HCT116 (cell line): ENCODE results near the gene CHML. TPM values are rescaled to one million over a fixed set of nuclear protein-coding genes. Genes with fewer than 3 reads are reported as not detected.

Experiments used
- ATAC-seq: fragments of 200-7000 bp; cut with Tn5 transposase; 2 replicates; pipeline ENCODE4 v1.9.1; 2020; ENCODE audit warnings: mild to moderate bottlenecking, moderate library complexity
- BruUV-seq: library from RNA; stranded (reverse); fragments of 400-500 nt; replicated peaks from 2 replicates; lab custom pipeline; 2021; lab: Mats Ljungman, UMichigan
- CTCF ChIA-PET: fragments of 300-600 bp; sonication (Branson Sonifier 250); formaldehyde crosslinking; loops from one replicate; lab custom pipeline; 2021; ENCODE audit warnings: antibody characterized with exemption; lab: Charles Lee
- POLR2A ChIA-PET: fragments of 300-600, 350-600 bp; sonication (Branson Sonifier 250); formaldehyde crosslinking; loops from one replicate; lab custom pipeline; 2021; ENCODE audit warnings: antibody characterized with exemption; lab: Charles Lee
- RAD21 ChIA-PET, 2 experiments: fragments of 300-600 bp; sonication (Branson Sonifier 250); formaldehyde crosslinking; loops; one replicate each; lab custom pipeline; 2023; ENCODE audit warnings: low total read pairs in 2 of 2; ENCODE audit not compliant: uncharacterized antibody in 2 of 2, unreplicated experiment in 2 of 2, low non-redundant PET in 1 of 2; lab: Charles Lee
- DNase-seq: peaks from one replicate; pipeline ENCODE4 v3.0.0-alpha.2; 2010; ENCODE audit warnings: low read depth, low spot score
- H2AFZ ChIP-seq: fragments of 200-600 bp; shearing (Covaris generic), sonication (generic); 2 replicates; pipeline ENCODE4 v1.6.1; 2017; ENCODE audit warnings: low read depth, mixed run types, mixed read lengths, antibody characterized with exemption, low read length; ENCODE audit not compliant: poor library complexity, severe bottlenecking
- H3K27ac ChIP-seq: 2 replicates; pipeline ENCODE4 v1.5.1; 2012; ENCODE audit warnings: low read depth, low read length
- H3K27me3 ChIP-seq: fragments of 200-600 bp; sonication (generic); 2 replicates; pipeline ENCODE4 v1.6.1; 2016; ENCODE audit warnings: mixed run types, low read length, mixed read lengths; ENCODE audit not compliant: insufficient read depth
- H3K36me3 ChIP-seq, 2 experiments: fragments of 200-500 bp in 1 of 2; fragments of 200-600 bp in 1 of 2; sonication (Bioruptor generic) in 1 of 2; sonication (generic) in 1 of 2; 2 replicates each; pipeline versions ENCODE4 v1.5.1 to v1.6.1; 2014 to 2016; ENCODE audit warnings: low read length in 2 of 2, inconsistent platforms in 1 of 2, mixed read lengths in 1 of 2, mixed run types in 1 of 2; ENCODE audit not compliant: insufficient read depth in 2 of 2, control insufficient read depth in 1 of 2
- H3K4me1 ChIP-seq, 2 experiments: fragments of 200-600 bp in 1 of 2; sonication (generic) in 1 of 2; 2 replicates each; pipeline versions ENCODE4 v1.5.1 to v1.6.1; 2012 to 2017; ENCODE audit warnings: low read length in 2 of 2, inconsistent platforms in 1 of 2, mild to moderate bottlenecking in 1 of 2, mixed read lengths in 1 of 2, mixed run types in 1 of 2, moderate library complexity in 1 of 2; ENCODE audit not compliant: insufficient read depth in 2 of 2, control insufficient read depth in 1 of 2
- H3K4me2 ChIP-seq: fragments of 200-600 bp; sonication (generic); 2 replicates; pipeline ENCODE4 v1.6.1; 2017; ENCODE audit warnings: mixed run types, low read length, mixed read lengths
- H3K4me3 ChIP-seq, 2 experiments: fragments of 200-600 bp in 1 of 2; sonication (generic) in 1 of 2; replicated peaks in 1 of 2; 2 replicates each; pipeline ENCODE4 v1.5.1; 2011 to 2016; ENCODE audit warnings: low read length in 2 of 2, control low read depth in 1 of 2, low read depth in 1 of 2, mild to moderate bottlenecking in 1 of 2, mixed read lengths in 1 of 2, mixed run types in 1 of 2
- H3K79me2 ChIP-seq: fragments of 200-600 bp; sonication (generic); 2 replicates; pipeline ENCODE4 v1.6.1; 2017; ENCODE audit warnings: mild to moderate bottlenecking, mixed run types, low read length, moderate library complexity, mixed read lengths; ENCODE audit not compliant: insufficient read depth
- H3K9ac ChIP-seq: fragments of 200-600 bp; sonication (generic); 2 replicates; pipeline ENCODE4 v1.6.1; 2016; ENCODE audit warnings: low read length, mixed read lengths
- H3K9me2 ChIP-seq: fragments of 200-600 bp; sonication (generic), shearing (Covaris generic); 2 replicates; pipeline ENCODE4 v1.6.1; 2017; ENCODE audit warnings: mixed run types, mild to moderate bottlenecking, moderate library complexity; ENCODE audit not compliant: insufficient read depth
- H3K9me3 ChIP-seq, 2 experiments: fragments of 200-500 bp in 1 of 2; fragments of 200-600 bp in 1 of 2; sonication (Bioruptor generic) in 1 of 2; sonication (generic) in 1 of 2; 2 replicates each; pipeline ENCODE4 v1.6.1; 2014 to 2017; ENCODE audit warnings: low read length in 2 of 2, mixed read lengths in 2 of 2, inconsistent platforms in 1 of 2, low read depth in 1 of 2, mild to moderate bottlenecking in 1 of 2, mixed run types in 1 of 2, moderate library complexity in 1 of 2; ENCODE audit not compliant: control insufficient read depth in 1 of 2, insufficient read depth in 1 of 2
- H4K20me1 ChIP-seq: fragments of 200-600 bp; sonication (generic), shearing (Covaris generic); 2 replicates; pipeline ENCODE4 v1.6.1; 2017; ENCODE audit warnings: mixed run types, mild to moderate bottlenecking, moderate library complexity; ENCODE audit not compliant: insufficient read depth
- ATF3 ChIP-seq: IDR thresholded peaks from 2 replicates; pipeline ENCODE4 v1.6.1; 2012
- CBX3 ChIP-seq: IDR thresholded peaks from 2 replicates; pipeline ENCODE4 v1.6.1; 2012; ENCODE audit warnings: low read depth
- CTCF ChIP-seq, 3 experiments: fragments of 200-600 bp in 1 of 3; sonication (generic) in 1 of 3; IDR thresholded peaks in 2 of 3; conservative IDR thresholded peaks in 1 of 3; 2 replicates each; pipeline ENCODE4 v1.5.1; 2012 to 2017; ENCODE audit warnings: low read depth in 2 of 3, low read length in 2 of 3, antibody characterized with exemption in 1 of 3, borderline replicate concordance in 1 of 3, control low read depth in 1 of 3, mild to moderate bottlenecking in 1 of 3, mixed read lengths in 1 of 3, mixed run types in 1 of 3, moderate library complexity in 1 of 3; ENCODE audit not compliant: insufficient read depth in 1 of 3
- EZH2 ChIP-seq: fragments of 200-600 bp; sonication (generic); IDR thresholded peaks from 2 replicates; pipeline ENCODE4 v1.6.1; 2017; ENCODE audit warnings: antibody characterized with exemption, mixed run types
- POLR2A ChIP-seq: IDR thresholded peaks from 2 replicates; pipeline ENCODE4 v1.7.0; 2011; ENCODE audit warnings: borderline replicate concordance; ENCODE audit not compliant: insufficient read depth, insufficient read length; ENCODE audit errors: extremely low read depth
- POLR2AphosphoS5 ChIP-seq: IDR thresholded peaks from 2 replicates; pipeline ENCODE4 v1.6.1; 2011; ENCODE audit warnings: mild to moderate bottlenecking, low read depth, low read length, moderate library complexity
- SRF ChIP-seq: IDR thresholded peaks from 2 replicates; pipeline ENCODE4 v1.6.1; 2012; ENCODE audit warnings: low read depth
- ZFX ChIP-seq: fragments of 450-650 bp; IDR thresholded peaks from 2 replicates; pipeline ENCODE4 v1.6.1; 2017
- ZNF274 ChIP-seq: fragments of 200-500 bp; sonication (Bioruptor generic); IDR thresholded peaks from 2 replicates; pipeline ENCODE4 v1.6.1; 2014; ENCODE audit warnings: mild to moderate bottlenecking, low read depth, low read length, inconsistent platforms
- intact Hi-C: fragments of 100-400 bp; cut with micrococcal nuclease; formaldehyde crosslinking; loops from 2 replicates; pipeline ENCODE4 v1.10.0; 2022
- total RNA-seq: library from RNA; stranded (reverse); gene quantifications from one replicate; pipeline ENCODE4 v1.2.1, GENCODE V29; 2021; ENCODE audit not compliant: unreplicated experiment

CHML gene
- total RNA-seq, 1 experiment from 2014 or later: 9.7 TPM

GRCh38 chr1:241603731-241604245 is 36.4 kb downstream of the CHML start:
- peaks cover 0 to 9% of the 10 kb centered on the region in 2 experiments; a peak in 1 of 4 replicates for H3K4me1 ChIP-seq
- no peaks in the 10 kb centered on the region for H3K36me3 ChIP-seq
- H3K9ac ChIP-seq: no peak overlapping the region
- H3K9me2 ChIP-seq: no peaks in the 10 kb centered on the region
- no peak overlapping the region for H2AFZ ChIP-seq
- no peaks in the 10 kb centered on the region for H3K9me3 ChIP-seq
- H3K4me3 ChIP-seq: no peak overlapping the region
- no peak overlapping the region for H3K4me2 ChIP-seq
- BruUV-seq: no TSS peak
- ATAC-seq (no peak), DNase-seq (no peak)
- no peaks in the 10 kb centered on the region for H3K79me2 ChIP-seq
- no peaks in the 10 kb centered on the region; the same call in 1 of the 2 replicates for H4K20me1 ChIP-seq
- H3K27me3 ChIP-seq: no peaks in the 10 kb centered on the region
- ChIA-PET POLR2A (no interaction called here), RAD21 (no interaction called here), CTCF (no interaction called here)
- no peak for TF ChIP-seq ATF3
- no peak for TF ChIP-seq POLR2AphosphoS5
- no peak for TF ChIP-seq EZH2
- no peak for TF ChIP-seq POLR2A
- TF ChIP-seq SRF: no peak
- TF ChIP-seq CTCF (IDR thresholded peaks at IDR 0.05 in 2 of 3, conservative IDR thresholded peaks at IDR 0.05 in 1 of 3; ENCODE audit: borderline replicate concordance in 1 of 3, insufficient read depth in 1 of 3, low read depth in 2 of 3, low read length in 2 of 3): no peak
- TF ChIP-seq CBX3: no peak
- TF ChIP-seq ZNF274: no peak
- TF ChIP-seq ZFX: no peak
- intact Hi-C loops: no loop called here
- no peak overlapping the region for H3K27ac ChIP-seq
